HEK293 (cell line): ENCODE results near the gene CENPP.
A peak's percentile ranks its signal among the peaks of the same experiment; 100 is the strongest.

Experiments used
- CTCF ChIP-seq: fragments of 450-650 bp; formaldehyde crosslinking; IDR thresholded peaks from 2 replicates; pipeline ENCODE4 v1.5.1; 2016; ENCODE audit warnings: missing biosample characterization, missing genetic modification characterization
- HIC1 ChIP-seq: fragments of 450-650 bp; formaldehyde crosslinking; IDR thresholded peaks from 2 replicates; pipeline ENCODE4 v1.5.1; 2016; ENCODE audit warnings: missing biosample characterization, missing genetic modification characterization
- KLF8 ChIP-seq: fragments of 450-650 bp; formaldehyde crosslinking; IDR thresholded peaks from 2 replicates; pipeline ENCODE4 v1.5.1; 2016; ENCODE audit warnings: missing biosample characterization, missing genetic modification characterization
- PATZ1 ChIP-seq: fragments of 450-650 bp; formaldehyde crosslinking; IDR thresholded peaks from 2 replicates; pipeline ENCODE4 v1.5.1; 2016; ENCODE audit warnings: missing biosample characterization, missing genetic modification characterization
- SP2 ChIP-seq: fragments of 450-650 bp; formaldehyde crosslinking; IDR thresholded peaks from 2 replicates; pipeline ENCODE4 v1.5.1; 2016; ENCODE audit warnings: missing biosample characterization, missing genetic modification characterization
- SP3 ChIP-seq: fragments of 450-650 bp; formaldehyde crosslinking; IDR thresholded peaks from 2 replicates; pipeline ENCODE4 v1.5.1; 2016; ENCODE audit warnings: missing biosample characterization, missing genetic modification characterization
- SP7 ChIP-seq: fragments of 450-650 bp; formaldehyde crosslinking; IDR thresholded peaks from 2 replicates; pipeline ENCODE4 v1.5.1; 2016; ENCODE audit warnings: missing biosample characterization, missing genetic modification characterization
- YY1 ChIP-seq: fragments of 450-650 bp; formaldehyde crosslinking; IDR thresholded peaks from 2 replicates; pipeline ENCODE4 v1.5.1; 2018; ENCODE audit warnings: missing biosample characterization, missing genetic modification characterization
- ZBTB10 ChIP-seq: fragments of 450-650 bp; formaldehyde crosslinking; IDR thresholded peaks from 2 replicates; pipeline ENCODE4 v1.5.1; 2016; ENCODE audit warnings: missing biosample characterization, missing genetic modification characterization
- ZBTB17 ChIP-seq: fragments of 450-650 bp; formaldehyde crosslinking; IDR thresholded peaks from 2 replicates; pipeline ENCODE4 v1.5.1; 2016; ENCODE audit warnings: missing biosample characterization, missing genetic modification characterization
- ZFHX2 ChIP-seq: fragments of 450-650 bp; formaldehyde crosslinking; conservative IDR thresholded peaks from 2 replicates; pipeline ENCODE4 v1.5.1; 2016; ENCODE audit warnings: missing biosample characterization, missing genetic modification characterization
- ZNF133 ChIP-seq: fragments of 450-650 bp; formaldehyde crosslinking; IDR thresholded peaks from 2 replicates; pipeline ENCODE4 v1.5.1; 2016; ENCODE audit warnings: missing biosample characterization, missing genetic modification characterization
- ZNF175 ChIP-seq: fragments of 450-650 bp; formaldehyde crosslinking; IDR thresholded peaks from 2 replicates; pipeline ENCODE4 v1.5.1; 2016; ENCODE audit warnings: missing biosample characterization, missing genetic modification characterization
- ZNF24 ChIP-seq: fragments of 450-650 bp; formaldehyde crosslinking; IDR thresholded peaks from 2 replicates; pipeline ENCODE4 v1.5.1; 2016; ENCODE audit warnings: missing biosample characterization, missing genetic modification characterization
- ZNF341 ChIP-seq: fragments of 450-650 bp; formaldehyde crosslinking; IDR thresholded peaks from 2 replicates; pipeline ENCODE4; 2016; ENCODE audit warnings: low read depth, missing biosample characterization, missing genetic modification characterization
- ZNF362 ChIP-seq: fragments of 450-650 bp; formaldehyde crosslinking; IDR thresholded peaks from 2 replicates; pipeline ENCODE4 v1.5.1; 2016; ENCODE audit warnings: missing biosample characterization, missing genetic modification characterization
- ZNF514 ChIP-seq: fragments of 450-650 bp; formaldehyde crosslinking; IDR thresholded peaks from 2 replicates; pipeline ENCODE4 v1.5.1; 2016; ENCODE audit warnings: missing biosample characterization, missing genetic modification characterization
- ZNF560 ChIP-seq: fragments of 450-650 bp; formaldehyde crosslinking; IDR thresholded peaks from 2 replicates; pipeline ENCODE4 v1.5.1; 2017; ENCODE audit warnings: missing biosample characterization, missing genetic modification characterization, borderline replicate concordance
- ZNF561 ChIP-seq: fragments of 450-650 bp; IDR thresholded peaks from 2 replicates; pipeline ENCODE4 v1.5.1; 2018; ENCODE audit warnings: missing biosample characterization, missing genetic modification characterization, borderline replicate concordance
- ZNF639 ChIP-seq: fragments of 450-650 bp; formaldehyde crosslinking; IDR thresholded peaks from 2 replicates; pipeline ENCODE4 v1.5.1; 2016; ENCODE audit warnings: missing biosample characterization, missing genetic modification characterization
- ZNF660 ChIP-seq: fragments of 450-650 bp; IDR thresholded peaks from 2 replicates; pipeline ENCODE4 v1.5.1; 2018; ENCODE audit warnings: missing biosample characterization, mild to moderate bottlenecking, missing genetic modification characterization
- ZNF747 ChIP-seq: fragments of 450-650 bp; formaldehyde crosslinking; IDR thresholded peaks from 2 replicates; pipeline ENCODE4 v1.5.1; 2016; ENCODE audit warnings: missing biosample characterization, missing genetic modification characterization
- ZXDB ChIP-seq: fragments of 450-650 bp; formaldehyde crosslinking; IDR thresholded peaks from 2 replicates; pipeline ENCODE4 v1.5.1; 2016; ENCODE audit warnings: missing biosample characterization, missing genetic modification characterization

CENPP gene

GRCh38 chr9:92293452-92294296 is 32.1 kb upstream of the CENPP start, which contains the start of gene IARS1 (continued):
- TF ChIP-seq ZNF175 (tag by site-specific recombination) (no peak), ZBTB17 (tag by site-specific recombination) (peak; percentile 74), ZNF560 (tag by site-specific recombination) (no peak), ZNF639 (tag by site-specific recombination) (peak; percentile 41; the same call in 1 of the 2 replicates), ZFHX2 (tag by site-specific recombination) (peak; percentile 70), ZNF24 (tag by site-specific recombination) (peak; percentile 88; the same call in 1 of the 2 replicates), SP2 (tag by site-specific recombination) (peak; percentile 78), ZNF514 (tag by site-specific recombination) (no peak), CTCF (tag by site-specific recombination) (peak; percentile 96), ZNF133 (tag by site-specific recombination) (no peak), ZNF362 (tag by site-specific recombination) (no peak), ZNF660 (tag by site-specific recombination) (peak; percentile 71; the same call in 1 of the 2 replicates), ZBTB10 (tag by site-specific recombination) (peak; percentile 33; the same call in 1 of the 2 replicates), SP7 (tag by site-specific recombination) (peak; percentile 73), ZNF341 (tag by site-specific recombination) (no peak), YY1 (tag by site-specific recombination) (peak; percentile 31; the same call in 1 of the 2 replicates), ZXDB (peak; percentile 88), ZNF561 (tag by site-specific recombination) (peak; percentile 66; the same call in 1 of the 2 replicates), HIC1 (tag by site-specific recombination) (peak; percentile 71), SP3 (tag by site-specific recombination) (peak; percentile 45; the same call in 1 of the 2 replicates), KLF8 (tag by site-specific recombination) (0 out of 2 replicates have a peak, but pooled peaks have one; percentile 42), ZNF747 (tag by site-specific recombination) (no peak), PATZ1 (no peak)
- TF ChIP-seq, all 188 proteins: peak for 41
